Parathyroid adenoma (tissue), 2 donors: ENCODE measurements around the gene MYOCOS.

Experiments
- H2AFZ ChIP-seq: fragments of 300-600 bp; sonication (generic); one replicate; pipeline ENCODE4 v1.7.0; 2017; ENCODE audit warnings: antibody characterized with exemption, mild to moderate bottlenecking
- H3K27ac ChIP-seq: fragments of 300-600 bp; sonication (generic); one replicate; pipeline ENCODE4 v1.7.0; 2017
- H3K27me3 ChIP-seq: fragments of 300-600 bp; sonication (generic); one replicate; pipeline ENCODE4 v1.7.0; 2017; ENCODE audit warnings: low read length; ENCODE audit not compliant: control insufficient read depth, insufficient read depth
- H3K36me3 ChIP-seq: fragments of 300-600 bp; sonication (generic); one replicate; pipeline ENCODE4 v1.7.0; 2017; ENCODE audit warnings: low read length; ENCODE audit not compliant: control insufficient read depth, insufficient read depth
- H3K4me1 ChIP-seq: fragments of 300-600 bp; sonication (generic); one replicate; pipeline ENCODE4 v1.7.0; 2017; ENCODE audit warnings: control low read depth
- H3K4me2 ChIP-seq: fragments of 300-600 bp; sonication (generic); one replicate; pipeline ENCODE4 v1.7.0; 2017; ENCODE audit warnings: low read length
- H3K4me3 ChIP-seq: fragments of 300-600 bp; sonication (generic); one replicate; pipeline ENCODE4 v1.7.0; 2017; ENCODE audit warnings: low read depth, low read length
- H3K79me2 ChIP-seq: fragments of 300-600 bp; sonication (generic); one replicate; pipeline ENCODE4 v1.7.0; 2017; ENCODE audit warnings: control low read depth
- H3K9ac ChIP-seq: fragments of 300-600 bp; sonication (generic); one replicate; pipeline ENCODE4 v1.7.0; 2017; ENCODE audit warnings: mild to moderate bottlenecking
- H3K9me3 ChIP-seq: fragments of 300-600 bp; sonication (generic); one replicate; pipeline ENCODE4 v1.7.0; 2017; ENCODE audit warnings: low read length; ENCODE audit not compliant: control insufficient read depth
- TF ChIP-seq, protein P1 (sequence below): fragments of 300-600 bp; sonication (generic); IDR thresholded peaks from one replicate; pipeline ENCODE4 v1.7.0; 2017; ENCODE audit warnings: antibody characterized with exemption, mild to moderate bottlenecking
- donor health status: primary hyperparathyroidism.

The MYOCOS gene

DNA sequence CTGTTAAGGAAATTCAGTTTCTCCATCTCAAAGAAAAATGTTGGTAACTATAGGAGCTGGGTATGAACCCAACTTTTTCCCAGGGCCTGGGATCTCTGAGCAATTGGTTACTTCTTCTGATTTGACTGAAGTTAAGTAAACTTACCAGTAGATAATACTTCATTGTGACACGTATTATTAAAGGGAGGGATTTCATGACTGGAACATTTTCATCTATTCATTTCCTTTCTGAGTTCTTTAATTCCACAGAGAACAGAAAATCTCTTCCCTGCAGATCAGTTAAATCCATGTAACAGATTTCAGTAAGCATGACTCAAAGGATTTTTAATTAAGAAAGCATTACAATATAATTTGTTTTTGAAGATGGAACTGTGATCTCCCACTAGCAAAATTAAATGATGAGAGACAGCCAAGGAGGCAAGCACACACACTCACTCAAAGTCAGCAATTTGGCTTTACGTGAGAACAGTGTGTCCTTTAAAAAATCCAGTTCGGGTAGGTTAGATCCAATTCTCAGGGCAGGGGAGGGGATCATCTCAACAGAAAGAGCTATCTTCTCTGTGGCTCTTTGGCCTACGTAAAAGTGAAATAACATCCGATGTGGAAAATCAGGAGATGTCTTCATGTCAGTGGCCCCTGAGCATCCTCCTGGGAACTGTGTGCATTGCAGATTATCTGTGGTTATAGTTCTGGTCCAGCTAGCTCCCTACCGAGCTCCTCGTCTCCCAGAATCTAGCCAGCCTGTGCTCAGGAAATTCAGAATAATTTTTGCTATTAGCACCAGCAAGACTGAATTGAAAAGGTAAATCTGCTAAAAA lies 41.2 kb downstream of the MYOCOS start:
- TF ChIP-seq, protein P1, sequence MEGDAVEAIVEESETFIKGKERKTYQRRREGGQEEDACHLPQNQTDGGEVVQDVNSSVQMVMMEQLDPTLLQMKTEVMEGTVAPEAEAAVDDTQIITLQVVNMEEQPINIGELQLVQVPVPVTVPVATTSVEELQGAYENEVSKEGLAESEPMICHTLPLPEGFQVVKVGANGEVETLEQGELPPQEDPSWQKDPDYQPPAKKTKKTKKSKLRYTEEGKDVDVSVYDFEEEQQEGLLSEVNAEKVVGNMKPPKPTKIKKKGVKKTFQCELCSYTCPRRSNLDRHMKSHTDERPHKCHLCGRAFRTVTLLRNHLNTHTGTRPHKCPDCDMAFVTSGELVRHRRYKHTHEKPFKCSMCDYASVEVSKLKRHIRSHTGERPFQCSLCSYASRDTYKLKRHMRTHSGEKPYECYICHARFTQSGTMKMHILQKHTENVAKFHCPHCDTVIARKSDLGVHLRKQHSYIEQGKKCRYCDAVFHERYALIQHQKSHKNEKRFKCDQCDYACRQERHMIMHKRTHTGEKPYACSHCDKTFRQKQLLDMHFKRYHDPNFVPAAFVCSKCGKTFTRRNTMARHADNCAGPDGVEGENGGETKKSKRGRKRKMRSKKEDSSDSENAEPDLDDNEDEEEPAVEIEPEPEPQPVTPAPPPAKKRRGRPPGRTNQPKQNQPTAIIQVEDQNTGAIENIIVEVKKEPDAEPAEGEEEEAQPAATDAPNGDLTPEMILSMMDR, result no peak
- Histone ChIP-seq H2AFZ (no peak overlapping the region), H3K79me2 (no peaks in the 10 kb centered on the region), H3K27ac (no peak overlapping the region), H3K4me3 (no peak overlapping the region), H3K9me3 (no peaks in the 10 kb centered on the region), H3K4me2 (no peak overlapping the region), H3K36me3 (no peaks in the 10 kb centered on the region), H3K27me3 (no peaks in the 10 kb centered on the region), H3K9ac (no peak overlapping the region), H3K4me1 (no peaks in the 10 kb centered on the region)

DNA sequence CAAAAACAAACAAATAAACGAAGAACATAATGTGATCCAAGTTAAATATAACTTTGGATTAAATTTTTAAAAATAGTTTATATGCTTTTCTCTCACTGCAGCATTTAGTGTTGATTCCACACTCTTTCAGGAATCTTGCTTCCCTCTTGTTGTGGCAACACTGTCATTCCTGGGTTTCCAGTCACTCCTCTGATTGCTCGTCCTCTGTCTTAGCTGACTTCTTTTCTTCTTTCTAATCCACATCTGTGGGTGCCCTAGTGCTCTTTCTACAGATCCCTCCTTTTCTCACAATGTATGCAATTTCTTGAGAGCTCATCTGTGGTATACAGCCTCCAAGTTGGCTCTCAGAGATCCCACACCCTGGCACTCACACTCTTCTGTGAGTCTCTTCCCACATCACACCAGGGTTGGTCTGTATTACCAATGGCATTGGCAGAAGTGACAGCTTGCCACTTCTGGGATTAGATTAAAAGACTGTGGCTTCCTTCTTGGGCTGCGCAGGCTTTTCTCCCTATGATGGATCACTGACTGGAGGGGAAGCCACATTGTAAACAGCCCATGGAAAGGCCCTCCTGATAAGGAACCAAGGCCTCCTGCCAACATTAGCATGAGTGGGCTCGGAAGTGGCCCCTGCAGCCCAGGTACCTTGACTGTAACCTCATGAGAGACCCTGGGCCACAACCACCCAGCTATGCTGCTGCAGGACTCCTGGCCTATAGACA lies 42.0 kb downstream of the MYOCOS start:
- H3K4me2 ChIP-seq, result no peak overlapping the region
- TF ChIP-seq, protein P1, result no peak
- no peak overlapping the region for H3K9ac ChIP-seq
- H3K4me3 ChIP-seq, result no peak overlapping the region
- H2AFZ ChIP-seq, result no peak overlapping the region
- no peaks in the 10 kb centered on the region for H3K27me3 ChIP-seq
- H3K27ac ChIP-seq, result no peak overlapping the region
- no peaks in the 10 kb centered on the region for H3K4me1 ChIP-seq
- no peaks in the 10 kb centered on the region for H3K9me3 ChIP-seq
- no peaks in the 10 kb centered on the region for H3K79me2 ChIP-seq
- H3K36me3 ChIP-seq, result no peaks in the 10 kb centered on the region

DNA sequence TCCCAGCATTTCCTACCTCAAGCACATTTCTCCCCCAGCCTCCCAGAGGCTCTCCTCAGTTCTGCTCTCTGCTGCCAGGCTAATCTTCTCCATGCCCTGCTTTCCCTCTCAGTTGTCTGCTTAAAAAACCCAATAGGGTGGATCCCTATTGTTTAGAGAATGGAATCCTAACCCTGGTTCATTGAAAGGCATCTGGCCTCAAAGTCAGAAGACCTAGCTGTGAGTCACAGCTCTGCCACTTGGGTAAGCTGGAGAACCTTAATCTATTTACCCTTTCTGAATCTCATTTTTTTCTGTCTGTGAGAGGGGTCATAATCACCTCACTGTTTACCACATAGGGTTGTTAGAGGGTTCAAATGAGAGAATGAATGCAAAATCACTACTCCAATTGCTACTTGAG lies 42.9 kb downstream of the MYOCOS start:
- Histone ChIP-seq H3K79me2 (no peaks in the 10 kb centered on the region), H3K4me1 (no peaks in the 10 kb centered on the region), H3K27me3 (no peaks in the 10 kb centered on the region), H3K27ac (no peak overlapping the region), H3K9ac (no peak overlapping the region), H3K36me3 (no peaks in the 10 kb centered on the region), H2AFZ (no peak overlapping the region), H3K9me3 (no peaks in the 10 kb centered on the region), H3K4me2 (no peak overlapping the region), H3K4me3 (no peak overlapping the region)
- TF ChIP-seq, protein P1, result no peak

DNA sequence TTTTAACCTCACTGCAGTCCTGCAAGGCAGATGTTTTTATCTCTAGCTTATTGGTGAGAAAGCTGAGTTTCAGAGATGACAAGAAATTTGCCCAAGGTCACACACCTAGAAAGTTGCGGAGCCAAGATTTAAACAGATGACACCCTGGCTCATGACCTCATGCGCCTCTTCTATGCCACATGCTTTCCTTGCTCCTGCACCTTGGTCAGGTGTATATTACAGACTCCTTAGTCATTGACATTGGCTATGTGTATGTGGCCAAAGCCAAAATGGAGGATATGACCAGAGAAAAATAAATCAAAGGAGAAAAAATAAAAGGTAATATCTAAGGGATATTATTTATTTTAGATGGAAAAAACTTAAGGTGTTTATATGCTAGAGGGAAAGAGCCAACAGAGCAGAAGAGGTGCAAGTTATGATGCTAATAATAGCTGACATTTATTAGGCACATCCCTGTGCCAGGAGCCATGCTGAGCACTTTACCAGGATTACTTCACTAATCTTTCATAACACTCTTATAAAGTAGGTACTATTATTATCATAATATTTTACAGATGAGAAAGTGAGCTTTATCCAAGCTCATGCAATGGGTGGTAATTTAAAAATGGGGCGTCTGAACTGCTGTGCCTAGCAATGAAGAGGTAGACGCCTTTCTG lies 44.2 kb downstream of the MYOCOS start:
- Histone ChIP-seq H3K36me3 (no peaks in the 10 kb centered on the region), H3K27ac (no peak overlapping the region), H3K4me2 (no peak overlapping the region), H2AFZ (no peak overlapping the region), H3K9me3 (no peaks in the 10 kb centered on the region), H3K4me1 (no peaks in the 10 kb centered on the region), H3K79me2 (no peaks in the 10 kb centered on the region), H3K27me3 (no peaks in the 10 kb centered on the region), H3K9ac (no peak overlapping the region), H3K4me3 (no peak overlapping the region)
- TF ChIP-seq, protein P1, result no peak
